KBM-7 (cell line): ENCODE data around the gene PRDM16.
"Not testable (repeated sequence)": the region's sequence is repeated elsewhere in the genome, so short reads cannot be mapped to it uniquely, and the experiment has no call there.

Experiments used
- DNase-seq: peaks from one replicate; pipeline ENCODE4 v3.0.0-alpha.2; 2015
- in situ Hi-C: fragments of 300-500 bp; cut with MboI; formaldehyde crosslinking; loops from 2 replicates; pipeline ENCODE4 v1.14.3; 2020; ENCODE audit warnings: low sequenced_read_pairs, low pct_unique_long_range_greater_than_20kb, mixed read lengths

PRDM16 gene

DNA sequence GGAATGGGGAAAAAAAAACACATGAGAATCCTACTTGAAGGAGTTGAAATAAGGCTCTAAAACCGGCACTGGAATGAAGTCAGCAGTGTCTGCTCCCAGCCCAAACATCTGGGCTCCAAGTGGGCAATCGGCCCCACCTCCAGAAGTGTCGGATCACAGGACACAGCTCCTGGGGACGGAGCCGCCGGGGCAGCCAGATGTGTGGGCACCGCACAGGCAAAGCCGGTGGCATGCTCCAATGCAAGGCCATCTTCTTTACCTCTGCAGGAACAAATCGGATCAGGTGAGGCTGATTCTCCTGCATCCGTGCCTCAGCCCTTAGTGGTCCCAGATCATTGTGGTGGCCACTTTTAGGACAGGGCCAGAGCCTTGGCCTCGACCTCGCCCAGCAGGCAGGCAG, 156.7 kb downstream of the PRDM16 start:
- DNase-seq: no peak
- in situ Hi-C loops: no loop called here

DNA sequence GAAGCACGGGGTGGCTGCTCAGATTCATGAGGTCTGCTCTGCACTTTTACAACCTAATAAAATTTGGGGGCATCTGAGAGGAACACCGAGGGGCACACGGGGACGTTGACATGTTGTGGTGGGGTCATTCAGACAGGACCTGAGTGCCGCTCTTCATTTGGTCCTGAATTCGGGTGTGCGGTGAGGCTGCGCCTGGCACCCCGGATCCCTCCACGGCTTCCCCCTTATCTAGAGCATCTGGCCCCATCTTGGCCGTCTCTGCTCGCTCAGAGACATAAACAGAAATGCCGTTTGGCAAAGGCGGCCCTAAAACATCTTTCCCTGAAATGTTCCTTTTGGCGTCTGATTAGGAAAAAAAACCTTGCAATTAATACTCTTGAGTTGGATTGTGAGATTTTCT, 157.2 kb downstream of the PRDM16 start:
- in situ Hi-C loops: no loop called here
- no peak for DNase-seq

DNA sequence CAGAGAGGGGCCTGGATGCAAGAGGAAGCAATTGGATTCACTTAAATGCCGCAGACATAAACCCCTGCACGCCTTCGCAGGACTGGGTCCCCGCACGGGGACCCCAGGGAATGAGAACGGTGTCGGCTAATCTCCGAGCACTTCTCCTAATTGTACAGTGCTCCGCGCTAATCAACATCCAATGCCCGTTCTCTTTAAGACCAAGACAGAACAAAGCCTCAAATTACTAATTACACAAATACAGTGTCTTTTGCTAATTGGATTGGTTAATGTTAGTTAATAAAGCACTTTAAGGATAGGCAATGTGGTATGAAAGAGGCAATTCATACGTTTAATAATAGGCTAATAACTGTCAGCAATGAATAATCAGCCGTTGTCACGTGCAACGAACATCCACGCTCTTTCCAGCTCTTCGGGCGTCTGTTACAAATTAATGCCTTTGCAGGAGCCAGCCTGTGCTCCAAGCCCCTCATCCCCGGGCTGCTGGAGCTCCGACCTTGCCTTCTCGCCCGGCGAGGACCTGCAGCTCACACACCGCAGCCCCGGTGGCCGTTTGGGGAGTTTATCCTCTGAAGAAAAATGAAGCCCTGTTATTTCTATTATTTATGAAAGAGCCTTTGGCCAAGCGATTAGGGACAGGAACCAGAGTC, 157.8 kb downstream of the PRDM16 start:
- DNase-seq: no peak
- in situ Hi-C loops: no loop called here

DNA sequence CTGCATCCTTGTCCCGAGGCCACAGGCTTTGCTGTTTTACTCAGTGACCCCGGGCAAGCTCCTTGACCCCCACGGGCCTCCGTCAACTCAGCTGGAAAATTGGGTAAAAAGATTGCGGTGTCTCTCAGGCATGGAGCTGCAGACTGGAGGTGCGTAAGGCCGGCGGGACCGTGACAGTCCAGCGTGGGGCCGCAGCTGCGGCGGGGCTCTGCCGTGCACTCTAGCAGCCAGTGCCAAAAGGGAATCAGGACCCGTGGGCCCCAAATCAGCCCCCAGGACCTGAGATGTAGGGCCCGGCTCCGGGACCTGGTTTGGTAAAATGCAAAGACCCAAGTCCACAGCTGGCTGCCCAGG, 158.3 kb downstream of the PRDM16 start:
- no peak for DNase-seq
- in situ Hi-C loops: no loop called here

DNA sequence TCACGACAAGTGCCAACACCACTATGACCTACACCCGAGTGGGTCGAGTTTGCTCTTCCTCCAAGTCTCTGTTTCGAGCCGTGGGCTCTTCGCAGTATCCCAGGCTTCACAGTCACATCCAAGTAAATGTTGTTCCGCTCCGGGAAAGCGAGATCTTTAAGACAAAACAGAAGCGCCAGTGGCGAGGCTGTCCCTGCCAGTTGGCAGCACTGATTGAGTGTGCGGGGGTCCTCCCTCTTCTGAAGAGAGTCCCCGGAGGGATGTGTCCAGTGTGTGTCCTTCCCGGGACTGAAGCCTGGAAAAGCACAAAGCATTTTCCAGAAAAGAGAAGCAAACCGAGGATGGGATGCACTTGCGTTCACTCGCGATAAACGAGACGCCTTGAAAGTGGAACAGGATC, 158.9 kb downstream of the PRDM16 start:
- DNase-seq: no peak
- in situ Hi-C loops: no loop called here

DNA sequence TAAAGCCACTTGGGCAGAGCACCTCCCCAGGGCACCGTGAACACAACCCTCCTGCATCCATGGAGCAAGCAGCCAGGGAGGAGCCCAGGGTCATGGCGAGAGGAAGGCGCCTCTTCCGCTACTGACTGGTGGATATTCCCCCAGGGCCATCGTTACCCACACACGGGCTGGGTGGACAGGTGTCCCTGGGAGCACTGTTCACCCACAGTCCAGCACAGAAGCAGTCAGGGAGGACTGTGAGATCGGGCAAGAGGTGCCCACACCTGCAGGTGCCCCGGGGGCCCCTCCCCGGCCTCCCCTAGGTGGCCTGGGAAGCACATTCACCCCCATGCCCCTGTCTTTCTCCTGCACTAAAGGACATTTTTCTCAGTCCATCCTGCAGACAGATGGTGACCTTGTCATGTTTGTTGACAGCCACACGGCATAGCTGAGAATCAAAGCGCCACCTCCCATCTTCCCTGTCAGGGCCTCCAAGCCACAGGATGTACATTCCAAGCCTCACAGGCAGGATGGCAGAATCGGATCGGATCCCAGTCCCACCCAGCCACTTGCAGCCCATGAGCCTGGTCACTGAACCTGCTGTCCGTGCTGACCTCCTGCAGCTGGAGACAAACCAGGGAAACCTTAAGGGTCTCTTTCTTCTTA, 160.2 kb downstream of the PRDM16 start:
- DNase-seq: no peak
- in situ Hi-C loops: no loop called here

DNA sequence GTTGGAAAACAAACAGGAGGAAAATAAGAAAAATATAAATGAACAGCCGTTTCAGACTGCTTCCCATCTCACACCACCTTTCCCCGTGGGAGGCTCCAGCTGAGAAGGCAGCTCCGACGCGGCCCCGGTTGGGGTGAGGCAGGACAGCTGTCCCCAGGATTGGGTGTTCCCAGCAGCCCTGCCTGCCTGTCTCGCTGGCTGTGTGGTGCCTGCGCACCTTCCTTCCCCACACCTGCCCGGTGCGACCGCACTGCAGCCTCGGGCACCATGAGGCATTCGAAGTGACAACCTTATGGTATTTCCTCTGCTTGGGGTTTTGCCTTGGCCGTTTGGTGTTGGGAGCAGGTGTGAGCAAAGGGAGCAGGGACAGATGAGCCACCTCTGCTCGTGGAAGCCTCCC, 161.6 kb downstream of the PRDM16 start:
- no peak for DNase-seq
- in situ Hi-C loops: no loop called here

DNA sequence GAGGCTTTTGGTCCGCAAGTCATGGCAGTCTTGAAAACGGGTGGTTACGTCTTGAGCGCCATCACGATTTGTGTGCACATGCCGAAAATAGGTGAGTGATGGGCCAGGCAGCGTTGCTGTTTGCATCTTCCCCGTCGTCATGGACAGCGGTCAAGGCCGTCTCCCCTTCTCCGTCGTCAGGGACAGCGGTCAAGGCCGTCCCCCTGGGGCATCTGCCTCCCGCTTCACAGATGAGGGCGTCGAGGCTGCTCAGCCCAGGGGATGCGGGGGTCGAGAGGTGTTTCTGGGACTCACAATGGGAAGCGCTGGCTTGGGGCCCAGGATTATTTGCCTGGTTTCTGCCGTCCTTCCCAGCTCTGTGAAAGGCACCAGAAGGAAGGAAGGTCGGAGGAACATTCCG, 162.2 kb downstream of the PRDM16 start:
- no peak for DNase-seq
- in situ Hi-C loops: no loop called here

DNA sequence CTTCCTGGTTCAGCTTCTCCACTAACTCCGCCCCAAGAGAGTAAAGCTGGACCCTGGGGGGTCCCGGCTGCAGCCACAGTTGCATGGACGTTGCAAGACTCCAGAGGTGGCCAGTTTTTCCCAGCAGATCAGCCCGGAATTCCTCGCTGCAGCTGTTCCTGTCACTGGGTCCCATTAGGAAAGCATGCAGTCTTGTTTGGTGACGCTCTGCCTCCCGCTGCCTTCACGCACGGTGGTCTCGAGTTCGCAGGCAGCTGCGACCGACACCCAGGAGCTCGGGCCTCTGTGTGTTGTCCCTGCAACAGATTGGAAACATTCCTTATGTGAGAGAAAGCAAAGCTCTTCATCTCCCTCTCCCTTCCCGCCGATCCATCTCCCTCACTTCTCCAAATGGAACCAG, 162.8 kb downstream of the PRDM16 start:
- in situ Hi-C loops: no loop called here
- DNase-seq: no peak

DNA sequence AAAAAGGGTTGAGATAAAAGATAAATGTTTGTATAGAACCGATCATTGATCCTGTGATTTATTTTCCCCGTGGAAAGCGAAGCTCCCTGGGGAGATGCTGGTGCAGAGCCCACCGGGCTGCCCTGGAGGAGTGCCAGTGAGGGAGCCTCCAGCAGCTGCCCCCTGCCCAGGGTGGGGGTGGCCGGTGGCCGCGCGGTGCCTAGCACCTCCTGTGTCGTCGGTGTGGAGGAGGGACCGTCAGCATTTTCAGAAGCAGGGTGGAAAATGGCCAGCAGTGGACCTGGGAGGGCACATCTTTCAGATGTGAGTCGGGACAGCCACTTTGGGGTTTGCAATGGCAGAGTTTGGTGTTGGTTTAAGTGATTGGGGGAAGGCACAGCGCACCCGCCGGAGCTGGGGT, 164.0 kb downstream of the PRDM16 start:
- in situ Hi-C loops: no loop called here
- DNase-seq: no peak

DNA sequence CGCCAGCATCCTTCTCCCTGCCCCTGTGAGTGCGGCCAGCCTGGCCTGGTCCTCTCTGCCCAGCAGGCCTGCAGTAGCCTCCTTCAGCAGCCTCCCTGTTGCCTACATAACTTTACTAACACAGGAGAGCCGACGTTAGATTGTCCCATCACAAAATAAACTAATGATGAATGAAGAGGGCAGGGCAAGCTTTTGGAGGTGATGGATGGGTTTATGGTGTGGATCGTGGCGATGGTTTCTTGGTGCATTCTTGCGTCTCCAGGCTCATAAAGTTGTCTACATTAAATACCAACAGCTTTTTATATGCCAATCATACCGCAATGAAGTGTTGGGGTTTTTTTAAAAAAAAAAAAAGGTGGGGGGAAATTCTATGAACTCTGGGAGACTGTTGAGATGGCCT, 164.5 kb downstream of the PRDM16 start:
- no peak for DNase-seq
- in situ Hi-C loops: no loop called here

DNA sequence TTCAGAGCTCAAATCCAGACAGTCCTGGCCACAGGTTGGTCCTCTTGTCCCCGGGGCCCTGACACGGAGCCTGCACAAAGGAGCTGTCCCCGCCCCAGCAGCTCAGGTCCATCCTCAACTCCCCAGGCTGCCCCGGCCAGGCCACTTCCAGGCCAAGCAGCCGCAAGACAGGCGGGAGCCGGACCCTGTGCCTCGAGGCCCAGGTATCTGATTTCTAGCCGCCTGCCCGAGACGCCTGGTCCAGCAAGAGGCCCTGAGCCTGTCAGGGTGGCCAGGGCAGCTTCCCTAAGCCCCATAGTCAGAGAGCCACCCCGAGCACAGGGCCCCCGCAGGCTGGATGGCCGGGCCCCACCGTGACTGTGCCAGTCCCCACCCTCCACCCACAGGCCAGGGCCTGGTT, 165.3 kb downstream of the PRDM16 start:
- in situ Hi-C loops: no loop called here
- no peak for DNase-seq

DNA sequence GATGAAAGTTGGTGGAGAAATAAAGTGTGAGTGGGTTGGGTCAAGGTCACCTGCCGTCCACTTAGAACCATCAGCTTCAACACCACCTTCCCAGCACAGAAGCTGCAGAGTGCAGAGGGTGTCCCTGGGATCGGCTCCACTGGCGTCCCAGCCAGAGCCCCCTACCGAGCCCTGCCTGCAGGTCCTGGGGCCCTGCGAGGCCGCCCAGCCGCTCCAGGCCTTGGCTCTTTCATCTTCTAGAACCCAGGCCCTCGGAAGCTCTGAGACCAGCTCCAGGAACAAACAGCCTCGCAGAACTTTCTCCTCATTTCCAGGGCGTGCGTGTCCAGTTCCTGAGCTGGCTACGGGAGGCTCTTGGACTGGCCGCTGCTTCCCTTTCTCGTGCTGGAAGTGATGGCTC, 166.0 kb downstream of the PRDM16 start:
- no peak for DNase-seq
- in situ Hi-C loops: no loop called here

DNA sequence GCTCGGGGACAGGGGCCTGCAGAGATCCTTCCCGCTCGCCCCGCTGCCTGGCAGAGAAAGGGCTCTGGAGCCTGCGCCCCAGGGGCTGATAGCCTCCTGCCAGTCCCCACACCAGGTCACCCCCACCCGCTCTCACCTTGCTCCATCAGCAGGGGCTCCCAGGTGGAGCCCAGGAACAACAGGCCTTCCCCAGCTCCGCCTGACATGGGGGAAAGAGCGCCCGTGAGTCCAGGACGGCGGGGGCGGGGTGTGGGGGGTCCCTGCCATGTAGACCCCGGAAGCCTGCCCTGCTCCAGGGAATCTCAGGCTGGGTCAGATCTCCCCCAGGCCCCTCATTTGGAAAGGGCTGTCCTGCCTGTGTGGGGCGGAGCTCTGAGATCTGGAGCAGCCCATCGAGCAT, 166.5 kb downstream of the PRDM16 start:
- no peak for DNase-seq
- in situ Hi-C loops: no loop called here

DNA sequence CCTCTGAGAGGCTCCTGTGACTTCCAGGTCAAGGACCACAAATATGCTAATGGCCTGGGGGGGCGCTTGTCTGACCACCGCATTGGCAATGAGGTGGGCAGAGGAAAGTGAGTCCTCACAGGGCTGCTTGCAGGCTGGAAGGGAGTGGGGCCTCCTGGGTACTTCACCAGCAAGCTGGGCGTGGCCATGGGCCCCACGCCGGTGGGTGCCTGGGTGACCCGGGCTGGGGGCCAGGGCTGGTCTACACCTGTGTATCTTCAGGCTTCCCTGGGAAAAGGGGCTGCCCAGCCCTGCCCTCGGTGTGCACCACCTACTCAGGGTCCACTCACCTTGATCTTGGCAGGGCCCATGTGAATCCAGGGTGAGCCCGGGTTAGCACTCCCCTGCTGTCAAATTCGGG, 167.4 kb downstream of the PRDM16 start:
- in situ Hi-C loops: no loop called here
- DNase-seq: no peak

DNA sequence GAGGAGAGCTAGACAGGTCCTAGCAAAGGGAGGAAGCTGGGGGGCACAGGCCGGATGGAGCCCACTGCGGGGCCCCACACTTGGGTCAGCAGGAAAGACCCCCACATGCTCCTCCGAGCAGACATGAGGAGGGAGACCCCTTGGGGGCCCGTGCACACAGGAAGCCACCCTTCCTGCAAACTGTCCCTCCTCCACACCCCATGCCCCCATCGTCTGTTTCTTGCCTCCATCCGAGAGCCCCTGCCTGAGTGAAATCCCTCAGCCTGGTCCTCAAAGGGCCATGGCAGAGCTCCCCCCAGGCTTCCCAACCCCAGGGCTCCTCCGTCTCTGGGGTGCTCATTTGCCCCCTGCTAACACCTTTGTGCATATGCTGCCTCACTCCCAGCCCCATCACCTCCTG, 168.0 kb downstream of the PRDM16 start:
- in situ Hi-C loops: no loop called here
- DNase-seq: no peak

DNA sequence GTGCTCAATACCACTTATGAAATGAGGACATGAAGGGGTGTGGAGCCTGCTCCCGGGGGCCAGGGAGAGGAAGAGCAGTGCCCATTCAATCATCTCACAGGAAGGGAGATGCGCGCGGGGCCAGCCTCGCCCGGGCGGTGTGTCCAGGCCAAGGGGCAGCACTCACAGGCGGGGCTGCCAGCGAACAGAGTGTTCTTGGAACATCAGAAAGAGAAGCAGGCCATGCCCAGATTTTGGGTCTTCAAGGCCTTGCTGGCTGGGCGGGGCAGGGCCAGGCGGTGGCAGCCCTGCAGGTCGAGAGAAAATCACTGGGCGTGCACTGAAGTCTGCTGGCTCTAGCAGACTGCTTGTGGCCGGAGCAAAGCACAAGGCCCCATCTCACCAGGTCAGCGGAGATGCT, 168.6 kb downstream of the PRDM16 start:
- in situ Hi-C loops: no loop called here
- no peak for DNase-seq

DNA sequence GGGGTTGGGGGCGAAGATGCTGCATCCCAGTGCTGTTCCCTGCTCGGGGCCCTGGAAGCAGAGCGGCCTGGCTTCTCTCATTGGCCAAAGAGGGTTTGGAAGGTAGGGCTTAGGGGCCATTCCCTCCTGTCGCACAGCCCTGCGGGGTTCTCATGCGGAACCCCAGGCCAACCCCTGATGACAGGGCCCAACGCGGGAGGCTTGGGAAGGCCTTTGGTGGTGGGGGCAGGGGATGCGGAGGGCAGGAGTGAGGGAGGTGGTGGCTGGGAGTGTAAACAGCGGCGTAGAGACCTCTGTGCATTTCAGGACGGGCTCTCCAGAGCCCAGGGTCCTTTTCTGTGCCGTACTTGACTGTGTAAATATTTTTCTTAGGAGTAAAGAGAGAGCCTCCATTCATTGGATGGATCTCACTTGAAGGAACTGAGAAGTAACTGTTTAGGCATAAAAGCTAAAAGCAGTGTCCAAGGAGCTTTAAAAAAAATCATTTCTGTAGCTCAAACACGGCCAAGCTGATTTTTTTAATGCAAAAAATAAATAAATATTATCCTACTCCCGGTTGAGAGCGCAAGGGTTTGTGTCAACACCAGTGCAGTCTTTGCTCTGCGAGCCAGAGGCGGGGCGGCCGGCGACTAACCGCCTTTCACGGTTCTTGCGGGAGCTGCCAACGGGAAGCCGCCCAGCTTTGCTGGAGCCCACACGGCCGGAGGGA, 169.1 kb downstream of the PRDM16 start:
- in situ Hi-C loops: no loop called here
- no peak for DNase-seq

DNA sequence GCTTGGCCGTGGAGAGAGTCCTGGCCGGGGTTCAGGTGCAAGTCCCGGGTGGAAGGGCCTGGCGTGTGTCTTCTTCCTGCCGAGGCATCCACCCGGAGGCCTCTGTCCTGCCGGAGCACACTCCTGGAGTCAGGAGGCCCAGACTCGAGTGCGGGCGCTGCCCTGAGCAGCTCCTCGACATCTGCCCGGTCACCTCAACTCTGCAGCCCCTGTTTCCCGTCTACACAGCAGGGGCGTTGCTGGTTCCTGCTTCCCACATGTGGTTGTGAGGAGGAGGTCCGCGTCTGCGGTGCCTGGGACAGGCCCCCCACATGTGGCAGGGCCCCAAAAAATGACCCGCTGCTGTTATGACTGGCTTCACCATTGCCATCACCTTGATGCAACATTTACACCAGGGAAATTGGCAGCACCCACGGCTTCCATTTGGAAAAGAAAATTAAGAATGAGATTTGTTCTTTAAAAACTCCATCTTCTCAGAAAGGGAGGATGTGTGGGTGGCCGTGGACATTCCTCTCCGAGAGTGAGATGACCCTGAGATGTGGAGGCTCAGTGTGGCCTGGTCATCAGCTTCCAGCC, 169.8 kb downstream of the PRDM16 start:
- in situ Hi-C loops: no loop called here

DNA sequence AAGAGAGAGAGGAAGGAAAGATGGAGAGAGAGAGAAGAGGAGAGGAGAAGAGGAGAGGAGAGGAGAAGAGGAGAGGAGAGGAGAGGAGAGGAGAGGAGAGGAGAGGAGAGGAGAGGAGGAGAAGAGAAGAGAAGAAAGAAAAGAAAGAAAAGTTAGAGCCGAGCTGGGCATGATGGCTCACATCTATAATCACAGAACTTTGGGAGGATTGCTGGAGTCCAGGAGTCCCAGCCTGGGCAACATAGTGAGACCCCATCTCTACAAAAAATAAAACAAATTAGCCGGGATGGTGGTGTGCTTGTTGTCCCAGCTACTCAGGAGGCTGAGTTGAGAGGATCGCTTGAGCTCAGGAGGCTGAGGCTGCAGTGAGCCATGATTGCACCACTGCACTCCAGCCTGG, 171.0 kb downstream of the PRDM16 start:
- in situ Hi-C loops, DNase-seq: not testable (repeated sequence)

More for the DNA sequence above, 169.8 kb downstream of the PRDM16 start:
- no peak for DNase-seq
